HepG2 (cell line): ENCODE measurements around the gene PHKG1. TPM values are rescaled to one million over a fixed set of nuclear protein-coding genes. Genes with fewer than 3 reads are reported as not detected.

ENCODE experiments used
- CREM ChIP-seq, 2 experiments: sonication (generic) in 1 of 2; formaldehyde crosslinking in 1 of 2; IDR thresholded peaks; 2 replicates each; pipeline versions ENCODE4 v1.4.0 to v1.6.1; 2016 to 2020; ENCODE audit warnings: antibody characterized with exemption in 1 of 2, mild to moderate bottlenecking in 1 of 2, missing genetic modification reagents in 1 of 2
- ELF4 ChIP-seq: sonication (generic); formaldehyde crosslinking; IDR thresholded peaks from 2 replicates; pipeline ENCODE4 v1.5.0; 2020; ENCODE audit warnings: missing genetic modification reagents, mild to moderate bottlenecking, moderate library complexity, borderline replicate concordance
- FIP1L1 ChIP-seq: fragments of 200-400 bp; formaldehyde crosslinking; IDR thresholded peaks from 2 replicates; pipeline ENCODE4 v1.6.1; 2018; ENCODE audit warnings: low read depth, mild to moderate bottlenecking, low read length, moderate library complexity, borderline replicate concordance; ENCODE audit not compliant: insufficient read depth
- FOSL1 ChIP-seq: sonication (generic); formaldehyde crosslinking; IDR thresholded peaks from 2 replicates; pipeline ENCODE4 v1.9.0; 2021; ENCODE audit warnings: missing genetic modification reagents, borderline replicate concordance
- HMGXB4 ChIP-seq, 2 experiments: sonication (generic) in 1 of 2; formaldehyde crosslinking in 1 of 2; IDR thresholded peaks; 2 replicates each; pipeline versions ENCODE4 v1.4.0 to v1.6.1; 2018 to 2020; ENCODE audit warnings: missing genetic modification reagents in 2 of 2, borderline replicate concordance in 1 of 2, low read depth in 1 of 2, mild to moderate bottlenecking in 1 of 2, missing biosample characterization in 1 of 2
- HOMEZ ChIP-seq: IDR thresholded peaks from 2 replicates; pipeline ENCODE4 v1.6.1; 2016; ENCODE audit warnings: low read depth
- PPARG ChIP-seq: conservative IDR thresholded peaks from 2 replicates; pipeline ENCODE4 v1.6.1; 2016; ENCODE audit warnings: missing biosample characterization, missing genetic modification reagents
- RBFOX2 ChIP-seq: fragments of 200-400 bp; formaldehyde crosslinking; IDR thresholded peaks from 2 replicates; pipeline ENCODE4 v1.6.1; 2017; ENCODE audit warnings: low read depth, mild to moderate bottlenecking, low read length
- REPIN1 ChIP-seq: sonication (generic); formaldehyde crosslinking; IDR thresholded peaks from 2 replicates; pipeline ENCODE4 v1.8.0; 2022; ENCODE audit warnings: missing genetic modification reagents, low read depth, mild to moderate bottlenecking, borderline replicate concordance
- TBP ChIP-seq: sonication (generic); formaldehyde crosslinking; IDR thresholded peaks from 2 replicates; pipeline ENCODE4 v1.5.0; 2020; ENCODE audit warnings: missing genetic modification reagents
- ZFP62 ChIP-seq: sonication (generic); formaldehyde crosslinking; IDR thresholded peaks from 2 replicates; pipeline ENCODE4 v1.4.0; 2020; ENCODE audit warnings: missing genetic modification reagents
- ZNF124 ChIP-seq: sonication (generic); formaldehyde crosslinking; IDR thresholded peaks from 2 replicates; pipeline ENCODE4 v1.4.0; 2020; ENCODE audit warnings: missing genetic modification reagents
- ZNF205 ChIP-seq: IDR thresholded peaks from 2 replicates; pipeline ENCODE4 v1.6.1; 2018; ENCODE audit warnings: missing biosample characterization, missing genetic modification reagents
- ZNF318 ChIP-seq: sonication (generic); formaldehyde crosslinking; IDR thresholded peaks from 2 replicates; pipeline ENCODE4 v1.4.0; 2020; ENCODE audit warnings: mild to moderate bottlenecking, missing genetic modification reagents
- ZNF329 ChIP-seq: sonication (generic); formaldehyde crosslinking; IDR thresholded peaks from 2 replicates; pipeline ENCODE4 v1.9.0; 2021; ENCODE audit warnings: low read depth, mild to moderate bottlenecking, missing genetic modification reagents
- ZNF747 ChIP-seq: sonication (generic); formaldehyde crosslinking; IDR thresholded peaks from 2 replicates; pipeline ENCODE4 v1.8.1; 2023; ENCODE audit warnings: missing genetic modification reagents, mild to moderate bottlenecking, borderline replicate concordance
- ZNF773 ChIP-seq: sonication (generic); formaldehyde crosslinking; IDR thresholded peaks from 2 replicates; pipeline ENCODE4 v1.4.0; 2020; ENCODE audit warnings: missing genetic modification reagents, borderline replicate concordance
- ZNF850 ChIP-seq: sonication (generic); formaldehyde crosslinking; conservative IDR thresholded peaks from 2 replicates; pipeline ENCODE4 v1.9.0; 2021; ENCODE audit warnings: mild to moderate bottlenecking, missing genetic modification reagents
- polyA plus RNA-seq, 8 experiments: library from polyadenylated mRNA; depleted of rRNA in 3 of 8; stranded (reverse) in 7 of 8; unstranded in 1 of 8; fragments of >200 nt; fragmentation: Illumina TruSeq in 4 of 8; extraction: Trizol in 4 of 8; gene quantifications; 2 replicates each; pipeline versions ENCODE4 v1.2.1 to v1.2.3, GENCODE V29; 2011 to 2016; ENCODE audit warnings: low read depth in 4 of 8, missing spikeins in 1 of 8, mixed read lengths in 1 of 8; ENCODE audit not compliant: insufficient read depth in 1 of 8
- total RNA-seq, 5 experiments: library from RNA; depleted of rRNA; stranded (reverse); fragments of >200 nt; fragmentation: Illumina TruSeq; extraction: Trizol; gene quantifications; 2 replicates each; pipeline ENCODE4 v1.2.3, GENCODE V29; 2016; ENCODE audit warnings: low read depth in 1 of 5

Gene PHKG1
- total and polyA plus RNA-seq, 2 of the 13 experiments (the other 11 are each of a cell fraction or from before 2014, with no cell fraction given) = 0.44 to 0.71 TPM

GRCh38 chr7:56079450-56080185 lies 13.1 kb downstream of the PHKG1 start (continued):
- no peak for TF ChIP-seq ZNF318 (CRISPR knock-in tag)
- no peak for TF ChIP-seq HOMEZ (CRISPR knock-in tag)
- TF ChIP-seq ZNF850 (CRISPR knock-in tag) = no peak
- TF ChIP-seq ELF4 (CRISPR knock-in tag) = no peak
- TF ChIP-seq ZNF747 (CRISPR knock-in tag) = no peak
- peak; percentile 43 to 72; a peak in 2 of 4 replicates for TF ChIP-seq HMGXB4 (CRISPR knock-in tag; IDR thresholded peaks at IDR 0.05; ENCODE audit: borderline replicate concordance in 1 of 2, low read depth in 1 of 2)
- no peak for TF ChIP-seq RBFOX2
- TF ChIP-seq ZNF773 (CRISPR knock-in tag) = no peak
- TF ChIP-seq FOSL1 (CRISPR knock-in tag) = no peak
- TF ChIP-seq CREM (IDR thresholded peaks at IDR 0.05) = no peak
- TF ChIP-seq CREM (CRISPR knock-in tag; IDR thresholded peaks at IDR 0.05) = no peak
- TF ChIP-seq ZFP62 = no peak
- no peak for TF ChIP-seq TBP
- peak; percentile 64 for TF ChIP-seq REPIN1
- no peak for TF ChIP-seq ZNF205 (CRISPR knock-in tag)
- TF ChIP-seq ZNF124 = no peak
- TF ChIP-seq PPARG = no peak
- no peak for TF ChIP-seq ZNF329
- TF ChIP-seq FIP1L1 = no peak
